HG03354 (cell line): Measurements from ENCODE around the gene GGTLC2.
"Not testable (repeated sequence)": the region's sequence is repeated elsewhere in the genome, so short reads cannot be mapped to it uniquely, and the experiment has no call there.

Experiments used
- ATAC-seq: cut with Tn5 transposase; IDR thresholded peaks from one replicate; pipeline ENCODE4 v1.9.1; 2021; ENCODE audit warnings: mild to moderate bottlenecking; ENCODE audit not compliant: unreplicated experiment, poor library complexity, severe bottlenecking

GGTLC2 gene

DNA sequence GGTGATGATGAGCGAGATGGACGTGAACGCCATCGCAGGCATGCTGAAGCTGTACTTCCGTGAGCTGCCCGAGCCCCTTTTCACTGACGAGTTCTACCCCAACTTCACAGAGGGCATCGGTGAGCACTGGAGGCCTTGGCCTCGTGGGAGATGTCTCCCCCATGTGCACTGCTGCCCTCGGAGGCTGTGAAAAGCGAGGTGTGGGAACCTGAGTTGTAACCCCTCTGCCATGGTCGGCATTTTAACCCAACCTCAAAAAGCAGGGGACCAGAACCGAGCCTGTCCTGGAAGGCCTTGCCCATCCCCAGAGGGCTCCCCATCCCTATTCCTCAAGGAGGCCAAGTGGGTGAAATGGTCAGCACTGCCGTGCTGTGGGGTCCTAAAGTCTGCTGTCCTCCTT lies 10.9 kb upstream of the GGTLC2 start:
- ATAC-seq = not testable (repeated sequence)

GRCh38 chr22:22636260-22636659 lies 8.2 kb upstream of the GGTLC2 start:
- not testable (repeated sequence) for ATAC-seq

- not testable (repeated sequence) for ATAC-seq
These were observed 6.1 kb upstream of the GGTLC2 start for GRCh38 chr22:22638313-22638712.

DNA sequence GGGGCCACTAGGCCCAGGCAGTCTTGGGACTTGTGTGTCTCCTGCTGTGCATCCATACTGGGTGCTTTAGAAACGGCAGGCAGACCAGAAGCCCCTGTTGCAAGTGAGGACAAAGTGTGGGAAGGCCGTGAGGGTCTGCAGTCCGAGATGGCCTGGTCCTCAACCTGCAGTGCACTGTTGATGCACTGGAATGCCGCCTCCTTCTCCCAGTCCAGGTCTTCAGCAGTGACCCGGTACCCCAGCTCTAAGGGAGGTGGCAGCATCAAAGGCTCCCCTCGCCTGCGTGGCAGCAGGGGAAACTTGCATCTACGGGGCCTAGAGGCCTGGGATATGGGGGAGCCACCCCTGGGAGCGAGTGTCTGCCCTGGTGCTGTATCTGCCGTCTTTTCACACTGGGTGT lies 2.2 kb upstream of the GGTLC2 start:
- ATAC-seq = not testable (repeated sequence)

DNA sequence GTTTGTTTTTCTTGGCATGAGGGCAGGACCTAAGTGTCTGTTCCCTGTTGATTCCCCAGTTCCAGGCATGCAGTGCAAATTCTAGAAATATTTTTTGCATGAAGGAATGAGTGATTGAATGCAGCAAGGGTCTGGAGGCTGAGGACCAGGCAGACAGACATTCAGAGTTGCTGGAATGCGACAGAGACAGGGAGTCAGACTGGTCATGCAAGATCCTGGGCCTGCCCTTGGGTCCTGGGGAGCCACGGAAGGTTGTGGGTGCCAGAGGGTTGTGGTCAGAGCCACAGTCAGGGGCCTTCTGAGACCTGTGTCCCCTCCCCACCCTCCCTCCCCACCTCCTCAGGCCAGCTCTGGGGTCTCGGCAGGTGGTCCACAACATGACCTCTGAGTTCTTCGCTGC lies 1.6 kb downstream of the GGTLC2 start:
- not testable (repeated sequence) for ATAC-seq

DNA sequence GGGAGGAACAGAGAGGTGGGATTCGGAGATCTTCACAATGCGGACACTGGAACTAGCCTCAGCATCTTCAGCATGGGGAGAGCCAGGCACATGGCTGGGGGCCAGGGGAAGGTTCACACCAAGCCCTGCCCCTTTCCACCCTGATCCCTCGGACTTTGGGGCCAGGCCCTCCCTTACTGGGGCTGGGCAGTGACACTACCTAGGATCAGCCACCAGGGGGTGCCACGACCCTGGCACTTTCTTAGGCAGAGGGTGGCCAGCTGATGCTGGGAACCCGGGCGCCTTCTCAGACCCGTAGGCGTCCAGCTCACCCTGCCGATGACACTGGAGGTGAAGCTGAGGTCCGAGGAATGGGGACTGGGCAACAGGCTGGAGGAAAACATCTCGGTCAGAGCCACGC lies 3.5 kb downstream of the GGTLC2 start:
- ATAC-seq = not testable (repeated sequence)

DNA sequence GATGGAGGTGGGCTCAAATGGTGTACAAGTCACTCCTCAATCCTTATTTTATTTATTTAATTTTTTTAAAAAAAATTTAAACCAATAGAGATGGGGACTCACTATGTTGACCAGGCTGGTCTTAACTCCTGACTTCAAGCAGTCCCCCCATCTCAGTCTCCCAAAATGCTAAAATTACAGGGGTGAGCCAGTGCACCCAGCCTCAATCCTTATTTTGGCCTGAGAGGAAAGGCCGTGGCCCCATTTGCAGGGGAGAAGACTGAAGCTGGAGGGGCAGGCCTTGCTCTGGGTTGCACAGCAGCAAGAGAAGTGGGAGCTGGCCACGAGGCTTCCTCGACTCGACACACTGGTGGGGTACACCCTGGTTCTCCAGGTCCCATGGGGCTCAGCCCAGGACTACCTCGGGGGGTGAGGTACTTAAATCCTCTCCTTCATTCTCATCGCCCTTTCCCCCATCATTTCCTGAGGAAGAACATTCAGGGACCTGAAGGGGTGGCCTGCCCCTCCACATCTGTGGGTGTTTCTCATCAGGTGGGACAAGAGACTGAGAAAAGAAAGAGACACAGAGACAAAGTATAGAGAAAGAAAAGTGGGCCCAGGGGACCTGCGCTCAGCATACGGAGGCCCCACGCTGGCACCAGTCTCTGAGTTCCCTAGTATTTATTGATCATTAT lies 4.6 kb downstream of the GGTLC2 start:
- not testable (repeated sequence) for ATAC-seq

DNA sequence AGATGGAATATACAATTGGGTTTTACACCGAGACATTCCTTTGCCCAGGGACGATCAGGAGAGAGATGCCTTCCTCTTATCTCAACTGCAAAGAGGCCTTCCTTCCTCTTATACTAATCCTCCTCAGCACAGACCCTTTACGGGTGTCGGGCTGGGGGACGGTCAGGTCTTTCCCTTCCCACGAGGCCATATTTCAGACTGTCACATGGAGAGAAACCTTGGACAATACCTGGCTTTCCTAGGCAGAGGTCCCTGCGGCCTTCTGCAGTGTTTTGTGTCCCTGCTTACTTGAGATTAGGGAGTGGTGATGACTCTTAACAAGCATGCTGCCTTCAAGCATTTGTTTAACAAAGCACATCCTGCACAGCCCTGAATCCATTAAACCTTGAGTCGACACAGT lies 5.3 kb downstream of the GGTLC2 start:
- ATAC-seq = not testable (repeated sequence)

- not testable (repeated sequence) for ATAC-seq
These were observed 6.0 kb downstream of the GGTLC2 start for GRCh38 chr22:22650398-22650797.

- not testable (repeated sequence) for ATAC-seq
These were observed 6.5 kb downstream of the GGTLC2 start for GRCh38 chr22:22650803-22651515.

- ATAC-seq = not testable (repeated sequence)
These were observed 7.2 kb downstream of the GGTLC2 start for GRCh38 chr22:22651593-22651992.

DNA sequence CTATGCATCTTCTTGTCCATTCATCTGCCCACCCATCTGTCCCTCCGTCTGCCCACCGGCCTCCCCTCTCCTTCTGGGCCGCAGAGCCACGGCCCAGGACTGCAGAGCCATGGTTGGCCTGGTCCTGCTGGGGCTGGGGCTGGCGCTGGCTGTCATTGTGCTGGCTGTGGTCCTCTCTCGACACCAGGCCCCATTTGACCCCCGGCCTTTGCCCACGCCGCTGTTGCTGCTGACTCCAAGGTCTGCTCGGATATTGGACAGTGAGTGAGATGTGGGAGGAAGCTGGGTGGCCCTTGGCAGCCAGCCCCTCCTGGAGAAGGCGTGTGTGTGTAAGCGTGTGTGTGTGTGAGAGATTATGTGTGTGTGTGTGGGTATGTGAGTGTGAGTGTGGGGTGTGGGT lies 7.7 kb downstream of the GGTLC2 start:
- ATAC-seq = not testable (repeated sequence)

DNA sequence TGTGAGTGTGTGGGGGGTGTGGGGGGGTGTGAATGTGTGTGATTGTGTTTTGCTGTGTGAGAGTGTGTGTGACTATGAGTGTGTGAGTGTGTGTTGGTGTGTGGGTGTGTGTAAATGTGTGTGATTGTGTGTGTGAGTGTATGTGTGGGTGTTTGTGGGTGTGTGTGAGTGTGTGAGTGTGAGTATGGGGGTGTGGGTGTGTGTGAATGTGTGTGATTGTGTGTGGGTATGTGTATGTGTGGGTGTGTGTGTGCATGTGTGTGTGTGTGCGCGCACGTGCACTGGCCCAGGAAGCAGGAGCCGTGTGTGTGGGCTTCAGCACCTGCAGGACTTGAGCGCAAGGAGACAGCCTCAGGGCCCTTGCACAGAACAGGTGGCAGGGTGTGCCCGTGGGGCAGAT lies 8.2 kb downstream of the GGTLC2 start:
- not testable (repeated sequence) for ATAC-seq

DNA sequence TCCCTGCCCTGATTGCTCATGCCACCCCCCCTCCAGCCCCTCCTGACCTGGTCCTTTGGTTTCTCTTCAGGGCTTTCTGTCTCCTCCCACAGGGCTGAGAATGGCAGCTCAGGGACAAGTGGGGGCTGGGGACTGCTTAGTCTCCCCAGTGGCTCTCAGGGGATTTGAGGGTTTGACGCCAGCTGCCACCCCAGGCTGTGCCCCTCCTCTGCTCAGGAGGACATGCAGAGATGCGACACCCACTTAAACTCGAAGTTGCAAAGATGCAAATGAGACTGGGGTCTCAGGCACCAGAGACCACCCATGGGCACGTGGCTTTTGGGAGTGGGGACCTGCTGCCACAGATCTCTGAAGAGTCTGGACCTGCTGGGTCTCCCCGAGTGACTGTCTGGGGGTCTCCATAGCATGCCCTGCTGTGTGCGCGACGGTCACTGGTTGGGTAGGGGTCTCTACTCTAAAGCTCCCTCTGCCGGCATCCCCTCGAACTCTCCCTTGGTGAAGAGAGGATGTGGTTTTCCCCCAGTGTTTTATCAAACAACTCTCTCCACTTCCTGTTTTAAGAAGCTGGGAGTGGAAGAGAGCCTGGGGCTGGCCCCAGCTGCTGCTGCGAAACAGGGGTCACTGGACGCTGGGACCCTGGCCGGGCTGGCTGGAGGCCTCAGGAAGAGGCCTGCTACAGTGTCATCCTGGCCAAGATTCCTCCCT lies 9.4 kb downstream of the GGTLC2 start:
- not testable (repeated sequence) for ATAC-seq

DNA sequence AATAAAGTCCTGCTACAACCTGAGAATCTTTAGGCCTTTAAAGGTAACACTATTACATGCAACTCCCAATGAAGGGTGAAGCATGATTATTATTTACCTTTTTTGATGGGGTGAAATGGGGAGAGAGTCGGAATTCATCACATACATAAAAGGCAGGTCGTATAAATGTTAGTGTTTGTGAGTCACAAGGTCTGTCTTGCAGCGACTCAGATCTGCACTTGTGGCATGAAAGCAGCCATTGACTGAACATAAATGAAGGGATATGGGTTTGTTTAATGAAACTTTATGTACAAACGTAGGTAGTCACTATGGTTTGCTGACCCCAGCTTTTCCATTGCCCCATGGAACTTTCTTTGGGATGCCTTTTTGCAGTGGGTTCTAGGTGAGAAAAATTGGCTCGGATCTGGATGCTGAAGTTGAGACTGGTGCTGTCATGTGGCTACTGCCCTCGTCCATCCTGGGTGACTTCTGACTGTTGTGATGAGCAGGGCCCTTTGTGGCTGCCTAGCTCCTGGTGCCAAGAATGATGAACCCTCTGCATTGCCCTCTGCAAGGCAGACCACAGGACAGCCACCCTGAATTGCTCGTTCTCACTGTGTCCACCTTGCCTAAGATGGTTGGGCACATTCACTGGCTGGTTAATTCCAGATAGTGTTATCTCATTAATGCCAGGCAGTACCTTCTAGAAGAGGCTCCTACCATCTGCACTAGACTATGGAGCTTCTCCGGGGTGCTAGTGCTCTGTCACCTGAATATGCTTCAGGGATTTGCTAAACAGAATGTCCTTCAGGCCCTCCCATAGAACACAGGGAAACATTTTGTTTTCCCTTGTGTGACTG lies 11.3 kb downstream of the GGTLC2 start:
- ATAC-seq = no peak

DNA sequence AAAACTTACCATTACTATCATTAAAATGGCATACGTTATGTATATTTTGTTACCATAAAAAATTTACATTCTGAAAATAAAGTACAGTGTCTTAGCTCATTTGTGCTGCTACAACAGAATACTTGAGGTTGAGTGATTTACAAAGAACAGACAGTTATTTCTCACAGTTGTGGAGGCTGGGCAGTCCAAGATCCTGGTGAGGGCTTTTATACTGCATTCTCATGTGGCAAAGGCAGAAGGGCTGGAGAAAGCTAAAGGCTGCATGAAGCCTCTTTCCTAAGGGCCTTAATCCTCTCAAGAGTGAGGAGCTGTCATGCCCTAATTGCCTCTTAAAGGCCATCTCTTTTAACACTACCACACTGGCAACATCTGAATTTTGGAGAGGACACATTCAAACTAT lies 13.3 kb downstream of the GGTLC2 start:
- no peak for ATAC-seq

DNA sequence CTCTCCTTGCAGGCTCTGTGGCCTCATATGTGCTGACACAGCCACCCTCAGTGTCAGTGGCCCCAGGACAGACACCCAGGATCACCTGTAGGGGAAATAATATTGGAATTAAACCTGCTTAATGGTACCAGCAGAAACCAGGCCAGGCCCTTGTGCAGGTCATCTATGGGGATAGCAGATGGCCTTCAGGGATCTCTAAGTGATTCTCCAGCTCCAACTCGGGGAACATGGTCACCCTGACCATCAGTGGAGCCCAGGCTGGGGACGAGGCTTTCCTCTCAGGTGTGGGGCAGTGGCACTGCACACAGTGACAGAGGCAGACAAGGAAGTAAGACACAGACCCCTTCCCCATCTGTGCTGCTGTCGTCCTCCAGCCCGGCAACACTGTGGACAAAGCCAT lies 16.9 kb downstream of the GGTLC2 start:
- no peak for ATAC-seq

DNA sequence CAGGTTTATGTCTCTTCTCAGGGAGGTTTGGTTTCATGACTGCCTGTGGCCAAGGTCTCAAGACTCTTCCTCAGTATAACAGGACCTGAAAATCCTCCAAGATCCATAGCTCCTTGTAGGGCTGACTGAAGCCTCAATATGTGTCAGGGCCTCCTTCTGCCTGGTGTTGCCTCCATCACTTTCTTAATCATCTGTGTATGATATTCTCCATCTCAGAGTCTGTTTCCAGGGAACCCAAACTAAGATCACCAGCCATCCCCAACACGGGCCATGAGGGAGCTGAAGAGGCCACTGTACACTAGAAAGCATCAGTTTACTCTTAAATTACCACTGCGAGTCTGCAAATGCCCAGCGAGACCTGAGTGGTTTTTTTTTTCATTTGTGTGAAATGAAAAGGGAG lies 17.7 kb downstream of the GGTLC2 start:
- ATAC-seq = no peak

GRCh38 chr22:22663861-22664800 lies 19.7 kb downstream of the GGTLC2 start:
- ATAC-seq = no peak
